ENCODE results near the gene PAPOLA. TPM values are rescaled to one million over a fixed set of nuclear protein-coding genes. Genes with fewer than 3 reads are reported as not detected.

The PAPOLA gene
- total and polyA plus RNA-seq, 9 of the 15 experiments (the other 6 are each of a cell fraction or from before 2014, with no cell fraction given): 51.1 to 199 (median 95.8) TPM

GRCh38 chr14:96592591-96593386 is 90.6 kb downstream of the PAPOLA start (continued):
- no peak for TF ChIP-seq HOMEZ (CRISPR knock-in tag; IDR thresholded peaks at IDR 0.05)
- TF ChIP-seq ZFP91 (CRISPR knock-in tag; IDR thresholded peaks at IDR 0.05): no peak
- TF ChIP-seq SETDB1 (IDR thresholded peaks at IDR 0.05; ENCODE audit: low read length): no peak
- TF ChIP-seq E2F1 (CRISPR knock-in tag; IDR thresholded peaks at IDR 0.05): no peak
- TF ChIP-seq ZZZ3 (IDR thresholded peaks at IDR 0.05): no peak
- no peak for TF ChIP-seq SPI1 (IDR thresholded peaks at IDR 0.05; ENCODE audit: borderline replicate concordance, low read depth, low read length)
- TF ChIP-seq FOXP4 (CRISPR knock-in tag; IDR thresholded peaks at IDR 0.05; ENCODE audit: borderline replicate concordance): no peak

Data from K562 (cell line).